ENCODE results near the gene LSG1. TPM values are rescaled to one million over a fixed set of nuclear protein-coding genes. Genes with fewer than 3 reads are reported as not detected.

LSG1 gene
- total and polyA plus RNA-seq, 9 of the 15 experiments (the other 6 are each of a cell fraction or from before 2014, with no cell fraction given): 14.9 to 73.7 (median 46.7) TPM

GRCh38 chr3:194682694-194683310 lies 10.8 kb upstream of the LSG1 start (continued):
- TF ChIP-seq FOSL1 (tag; conservative IDR thresholded peaks at IDR 0.05) (peak; percentile 92), SMARCA4 (IDR thresholded peaks at IDR 0.05) (peak; percentile 61), POLR2A (conservative IDR thresholded peaks at IDR 0.05) (no peak), SP1 (CRISPR knock-in tag; IDR thresholded peaks at IDR 0.05) (peak; percentile 73), ARID1B (IDR thresholded peaks at IDR 0.05) (peak; percentile 50; the same call in 1 of the 2 replicates), ATF3 (IDR thresholded peaks at IDR 0.05) (peak; percentile 85), ATF3 (CRISPR knock-in tag; conservative IDR thresholded peaks at IDR 0.05) (peak; percentile 86), SMC3 (conservative IDR thresholded peaks at IDR 0.05; ENCODE audit: insufficient read depth, low read depth, low read length) (peak; percentile 80), MAZ (CRISPR knock-in tag; conservative IDR thresholded peaks at IDR 0.05 in 1 of 2, IDR thresholded peaks at IDR 0.05 in 1 of 2) (0 out of 4 replicates have a peak, but pooled peaks of 1 of the 2 experiments have one; percentile 25), PKNOX1 (IDR thresholded peaks at IDR 0.05) (0 out of 2 replicates have a peak, but pooled peaks have one; percentile 2), YY1 (IDR thresholded peaks at IDR 0.05; ENCODE audit: borderline replicate concordance in 1 of 3, control insufficient read depth in 1 of 3, extremely low read depth in 1 of 3, insufficient read depth in 3 of 3, insufficient read length in 1 of 3, insufficient replicate concordance in 2 of 3, low read depth in 1 of 3, low read length in 2 of 3) (peak in 1 of 3 experiments; percentile 8), FOXK1 (CRISPR knock-in tag; IDR thresholded peaks at IDR 0.05; ENCODE audit: borderline replicate concordance) (peak; percentile 74; the same call in 1 of the 2 replicates), VEZF1 (CRISPR knock-in tag; IDR thresholded peaks at IDR 0.05) (peak; percentile 32; the same call in 1 of the 2 replicates), TAL1 (IDR thresholded peaks at IDR 0.05) (no peak), NR2C2 (CRISPR knock-in tag; IDR thresholded peaks at IDR 0.05) (peak; percentile 57; the same call in 1 of the 2 replicates), NR2C2 (tag; IDR thresholded peaks at IDR 0.05) (no peak), L3MBTL2 (IDR thresholded peaks at IDR 0.05) (peak; percentile 51; the same call in 1 of the 2 replicates), ETV1 (tag; conservative IDR thresholded peaks at IDR 0.05; ENCODE audit: low read depth) (no peak), MTA2 (IDR thresholded peaks at IDR 0.05; ENCODE audit: low read depth) (no peak), MYC (IDR thresholded peaks at IDR 0.05; ENCODE audit: low read depth, low read length) (peak; percentile 43; the same call in 1 of the 2 replicates), MYC (CRISPR knock-in tag; IDR thresholded peaks at IDR 0.05; ENCODE audit: borderline replicate concordance, low read depth) (no peak), MECOM (CRISPR knock-in tag; IDR thresholded peaks at IDR 0.05) (no peak), E2F8 (IDR thresholded peaks at IDR 0.05; ENCODE audit: low read depth, partially characterized antibody) (peak; percentile 39)

All from K562 (cell line).